ENCODE measurements around the gene CD320. TPM values are rescaled to one million over a fixed set of nuclear protein-coding genes. Genes with fewer than 3 reads are reported as not detected.
A peak's percentile ranks its signal among the peaks of the same experiment; 100 is the strongest.

CD320 gene
- total RNA-seq, 2 donors from 2014 or later: 48.8 to 51.0 TPM

- H3K27ac ChIP-seq: no peak overlapping the region
- no peak for TF ChIP-seq CTCF (IDR thresholded peaks at IDR 0.05)
- H3K4me1 ChIP-seq: peaks cover 0 to 42% of the 10 kb centered on the region in 2 donors
- no peaks in the 10 kb centered on the region for H3K9me3 ChIP-seq
- no peak overlapping the region for H3K4me3 ChIP-seq
- DNase-seq (ENCODE audit: low spot score): no peak
- no peaks in the 10 kb centered on the region for H3K27me3 ChIP-seq
- peaks cover 16% of the 10 kb centered on the region for H3K36me3 ChIP-seq
These were observed 16.3 kb upstream of the CD320 start for GRCh38 chr19:8324186-8325050.

- DNase-seq (ENCODE audit: low spot score): no peak
- H3K4me1 ChIP-seq: peaks cover 0 to 42% of the 10 kb centered on the region in 2 donors
- H3K4me3 ChIP-seq: no peak overlapping the region
- no peak overlapping the region for H3K27ac ChIP-seq
- no peaks in the 10 kb centered on the region for H3K9me3 ChIP-seq
- TF ChIP-seq CTCF (IDR thresholded peaks at IDR 0.05): no peak
- H3K27me3 ChIP-seq: no peaks in the 10 kb centered on the region
- peaks cover 16% of the 10 kb centered on the region for H3K36me3 ChIP-seq
These were observed 15.6 kb upstream of the CD320 start for GRCh38 chr19:8323781-8324185.

DNA sequence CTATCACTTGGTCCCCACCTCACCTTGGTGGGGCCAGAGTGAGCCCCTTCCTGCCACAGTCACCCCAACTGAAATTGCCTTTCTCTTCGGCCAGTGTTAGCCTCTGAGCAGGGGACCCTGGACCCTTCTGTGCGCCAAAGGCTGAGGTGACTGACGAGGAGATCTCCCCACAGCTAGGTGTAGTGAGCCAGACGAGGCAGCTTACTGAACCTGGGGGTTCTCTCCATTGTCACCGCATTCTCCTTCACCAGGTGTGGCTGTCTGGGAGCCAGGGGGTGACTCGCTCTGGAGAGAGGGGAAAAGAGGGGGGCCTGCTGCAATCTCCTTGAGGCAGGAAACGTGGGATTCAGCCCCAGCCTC is 14.5 kb upstream of the CD320 start:
- Histone ChIP-seq H3K27me3 (no peaks in the 10 kb centered on the region), H3K4me3 (peak overlapping the region; percentile 78 to 92), H3K27ac (peak overlapping the region; percentile 90 to 93), H3K9me3 (no peaks in the 10 kb centered on the region), H3K4me1 (peaks cover 0 to 42% of the 10 kb centered on the region in 2 donors), H3K36me3 (peaks cover 16% of the 10 kb centered on the region)
- TF ChIP-seq CTCF (IDR thresholded peaks at IDR 0.05): no peak
- no peak for DNase-seq (ENCODE audit: low spot score)

- H3K4me1 ChIP-seq: peaks cover 0 to 43% of the 10 kb centered on the region in 2 donors
- peak overlapping the region; percentile 90 to 93 for H3K27ac ChIP-seq
- H3K4me3 ChIP-seq: peak overlapping the region; percentile 78 to 92
- H3K9me3 ChIP-seq: no peaks in the 10 kb centered on the region
- peaks cover 16% of the 10 kb centered on the region for H3K36me3 ChIP-seq
- H3K27me3 ChIP-seq: no peaks in the 10 kb centered on the region
- no peak for DNase-seq (ENCODE audit: low spot score)
- TF ChIP-seq CTCF (IDR thresholded peaks at IDR 0.05): no peak
These were observed 14.0 kb upstream of the CD320 start for GRCh38 chr19:8321986-8322637.

DNA sequence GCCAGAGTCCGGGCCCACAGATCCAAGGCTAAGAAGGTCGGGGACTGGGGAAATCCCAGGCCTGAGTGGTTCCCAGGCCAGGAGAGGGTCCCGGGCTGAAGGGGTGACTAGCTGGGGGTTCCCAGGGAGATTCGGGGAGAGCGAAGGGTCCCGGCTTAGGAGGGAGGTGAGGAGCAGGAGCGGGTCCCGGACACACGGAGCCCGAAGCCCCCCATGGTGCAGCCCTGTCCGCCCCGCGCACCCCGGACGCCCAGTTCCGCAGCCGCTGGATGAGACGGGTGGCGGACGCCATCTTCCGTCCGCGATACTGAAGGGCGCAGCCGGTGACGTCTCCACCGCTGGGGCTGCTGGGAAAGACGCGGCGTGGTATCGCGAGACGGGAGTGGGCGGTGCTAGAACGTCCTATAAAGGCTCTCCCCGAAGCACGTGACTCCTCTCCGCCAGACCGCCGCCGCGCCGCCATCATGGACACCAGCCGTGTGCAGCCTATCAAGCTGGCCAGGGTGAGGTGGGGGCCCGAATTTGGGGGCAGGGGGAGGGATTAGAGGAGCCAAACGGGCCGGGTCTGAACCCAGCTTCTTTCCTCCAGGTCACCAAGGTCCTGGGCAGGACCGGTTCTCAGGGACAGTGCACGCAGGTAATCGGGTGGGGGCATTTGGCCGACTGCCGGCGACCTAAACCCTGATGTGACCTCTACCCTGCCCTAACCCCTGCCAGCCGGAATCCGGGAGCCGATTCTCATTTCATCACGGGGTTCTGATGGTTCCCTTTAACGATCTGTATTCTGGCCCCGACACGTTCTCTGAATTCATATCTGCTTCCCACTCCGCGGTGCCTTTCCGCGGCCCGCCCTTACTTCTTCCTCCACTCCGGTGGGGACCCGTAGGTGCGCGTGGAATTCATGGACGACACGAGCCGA is 13.2 kb upstream of the CD320 start, which contains the start of the genes NDUFA7 and RPS28:
NDUFA7 (minus strand) TSS at position 309 of the 919 bp plus-strand sequence; CDS start at position 292, 17 bp downstream.
RPS28 (plus strand) TSS at position 430 of the 919 bp plus-strand sequence; CDS start at position 465, 35 bp downstream.
- peak within 1 kb of the TSS; percentile 78 to 92 for H3K4me3 ChIP-seq
- peak within 1 kb of the TSS; percentile 90 to 93 for H3K27ac ChIP-seq
- H3K4me1 ChIP-seq: peaks cover 0 to 48% of the 10 kb centered on the region in 2 donors
- no peaks in the 10 kb centered on the region for H3K27me3 ChIP-seq
- peaks cover 17% of the 10 kb centered on the region for H3K36me3 ChIP-seq
- peak in 1 of 2 donors; percentile 59 for TF ChIP-seq CTCF (IDR thresholded peaks at IDR 0.05)
- H3K9me3 ChIP-seq: no peaks in the 10 kb centered on the region
- peak; percentile 97 for DNase-seq (ENCODE audit: low spot score)
